H1 (cell line): ENCODE measurements around the gene TBC1D2. TPM values are rescaled to one million over a fixed set of nuclear protein-coding genes. Genes with fewer than 3 reads are reported as not detected.

Experiments used
- BACH1 ChIP-seq: IDR thresholded peaks from 2 replicates; pipeline ENCODE4 v1.6.1; 2012; ENCODE audit warnings: low read length, improper control_type of control experiment
- CHD1 ChIP-seq: IDR thresholded peaks from 2 replicates; pipeline ENCODE4 v1.6.1; 2012; ENCODE audit warnings: low read depth, low read length, improper control_type of control experiment
- EP300 ChIP-seq, 2 experiments: IDR thresholded peaks; 1 replicate in 1 of 2; 2 replicates in 1 of 2; pipeline ENCODE4 v1.6.1; 2011 to 2012; ENCODE audit warnings: low read depth in 2 of 2, low read length in 2 of 2, mild to moderate bottlenecking in 2 of 2, borderline replicate concordance in 1 of 2, inconsistent platforms in 1 of 2, moderate library complexity in 1 of 2
- NANOG ChIP-seq: IDR thresholded peaks from 2 replicates; pipeline ENCODE4 v1.6.1; 2011; ENCODE audit warnings: low read length, low read depth, mild to moderate bottlenecking, inconsistent platforms; ENCODE audit not compliant: insufficient read depth, poor library complexity, severe bottlenecking
- RNF2 ChIP-seq: fragments of 200-900, 300-1000 bp; sonication (generic); IDR thresholded peaks from 2 replicates; pipeline ENCODE4 v1.7.1; 2016; ENCODE audit warnings: borderline replicate concordance, low read depth, mild to moderate bottlenecking, antibody characterized with exemption, low read length; ENCODE audit not compliant: poor library complexity, severe bottlenecking; ENCODE audit errors: missing control alignments
- TAF1 ChIP-seq: IDR thresholded peaks from 2 replicates; pipeline ENCODE4 v1.6.1; 2011; ENCODE audit warnings: mild to moderate bottlenecking, low read depth, low read length
- polyA plus RNA-seq, 7 experiments: library from polyadenylated mRNA; depleted of rRNA in 3 of 7; stranded (reverse) in 5 of 7; unstranded in 2 of 7; fragments of >200 nt in 5 of 7; fragments of 200-250 nt in 2 of 7; gene quantifications; 1 replicate in 5 of 7; 2 replicates in 1 of 7; 4 replicates in 1 of 7; pipeline versions ENCODE4 v1.2.1 to v1.2.3, GENCODE V29; 2011 to 2013; ENCODE audit warnings: missing spikeins in 2 of 7, mixed read lengths in 2 of 7
- total RNA-seq: library from RNA; stranded (reverse); fragmentation: NEBNext Ultra II Directional; extraction: Animal tissue kit (Norgen Biotek cat#: 25700); gene quantifications from 2 replicates; pipeline ENCODE4 v1.2.1, GENCODE V29; 2021
- TF ChIP-seq, protein P1 (sequence below): IDR thresholded peaks from 2 replicates; pipeline ENCODE4 v1.6.1; 2012; ENCODE audit warnings: inconsistent platforms

TBC1D2 gene
- total and polyA plus RNA-seq, 2 of the 8 experiments (the other 6 are each of a cell fraction or from before 2014, with no cell fraction given), result 7.4 TPM

DNA sequence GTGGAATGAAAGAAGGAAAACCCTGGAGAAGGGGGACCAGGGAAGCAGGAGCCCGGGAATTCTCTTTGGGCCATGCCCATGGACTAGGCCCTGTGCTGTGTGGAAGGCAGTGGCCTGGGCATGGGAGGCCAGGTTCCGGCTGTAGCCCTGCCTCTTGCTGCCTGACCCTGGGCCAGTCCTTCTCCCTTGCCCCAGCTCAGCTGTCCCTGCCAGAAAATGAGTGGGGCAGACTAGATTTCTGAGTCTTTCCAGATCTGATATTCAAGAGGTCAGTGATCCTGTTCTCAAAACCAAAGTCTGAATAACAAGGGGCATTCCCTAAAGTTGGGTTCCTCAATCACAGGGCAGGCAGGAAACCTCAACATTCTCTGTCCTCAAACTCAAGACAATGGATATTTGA is 38.2 kb downstream of the TBC1D2 start (continued):
- TF ChIP-seq EP300 (IDR thresholded peaks at IDR 0.05; ENCODE audit: borderline replicate concordance in 1 of 2, low read depth in 2 of 2, low read length in 2 of 2) (no peak), CHD1 (no peak), BACH1 (no peak), RNF2 (no peak), NANOG (no peak), TAF1 (no peak)
- TF ChIP-seq, protein P1, sequence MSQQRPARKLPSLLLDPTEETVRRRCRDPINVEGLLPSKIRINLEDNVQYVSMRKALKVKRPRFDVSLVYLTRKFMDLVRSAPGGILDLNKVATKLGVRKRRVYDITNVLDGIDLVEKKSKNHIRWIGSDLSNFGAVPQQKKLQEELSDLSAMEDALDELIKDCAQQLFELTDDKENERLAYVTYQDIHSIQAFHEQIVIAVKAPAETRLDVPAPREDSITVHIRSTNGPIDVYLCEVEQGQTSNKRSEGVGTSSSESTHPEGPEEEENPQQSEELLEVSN, result no peak
